HL-60/S4 treated with retinoic acid at 250 ng/mL for 4 days and 3 days (cell line): ENCODE measurements around the gene CD300LG.
"Not testable (repeated sequence)": the region's sequence is repeated elsewhere in the genome, so short reads cannot be mapped to it uniquely, and the experiment has no call there.

Source experiments
- in situ Hi-C: fragments of 300-500 bp; cut with MboI; formaldehyde crosslinking; loops from 2 replicates; pipeline ENCODE4 v1.7.0; 2022; ENCODE audit warnings: low sequenced_read_pairs

The CD300LG gene

DNA sequence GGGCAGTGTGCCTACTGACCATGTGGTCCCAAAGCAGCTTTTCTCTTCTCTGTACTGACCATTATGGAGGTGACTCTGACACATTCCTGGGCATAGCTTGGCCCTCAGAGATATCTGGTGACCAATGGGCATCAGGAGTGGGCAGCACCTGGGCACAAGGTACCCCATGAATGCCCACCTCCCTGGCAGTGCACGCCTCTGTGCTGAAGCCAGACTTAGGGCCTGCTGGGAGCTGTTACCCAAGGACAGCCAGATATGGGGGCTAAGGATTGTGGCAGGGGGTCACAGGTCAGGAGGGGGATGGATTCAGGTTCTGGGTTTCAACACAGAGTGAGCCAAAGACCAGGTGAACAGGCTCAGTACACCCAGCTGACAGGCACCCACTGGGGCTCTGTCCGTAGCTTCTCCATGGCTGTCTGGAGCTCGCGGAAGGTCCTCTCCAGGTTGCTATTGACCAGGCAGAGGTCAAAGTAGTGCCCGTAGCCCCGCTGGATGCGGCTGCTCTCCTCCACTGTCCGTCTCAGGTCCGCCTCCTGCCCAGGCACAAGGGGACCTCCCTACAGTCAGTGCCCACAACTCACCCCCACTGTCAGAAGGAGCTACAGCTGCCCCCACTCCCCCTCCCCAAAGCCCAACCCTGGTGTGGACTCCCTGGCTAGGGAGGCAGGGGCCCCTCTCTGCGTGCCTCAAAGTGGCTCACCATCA is 30.6 kb downstream of the CD300LG start:
- in situ Hi-C loops: no loop called here

DNA sequence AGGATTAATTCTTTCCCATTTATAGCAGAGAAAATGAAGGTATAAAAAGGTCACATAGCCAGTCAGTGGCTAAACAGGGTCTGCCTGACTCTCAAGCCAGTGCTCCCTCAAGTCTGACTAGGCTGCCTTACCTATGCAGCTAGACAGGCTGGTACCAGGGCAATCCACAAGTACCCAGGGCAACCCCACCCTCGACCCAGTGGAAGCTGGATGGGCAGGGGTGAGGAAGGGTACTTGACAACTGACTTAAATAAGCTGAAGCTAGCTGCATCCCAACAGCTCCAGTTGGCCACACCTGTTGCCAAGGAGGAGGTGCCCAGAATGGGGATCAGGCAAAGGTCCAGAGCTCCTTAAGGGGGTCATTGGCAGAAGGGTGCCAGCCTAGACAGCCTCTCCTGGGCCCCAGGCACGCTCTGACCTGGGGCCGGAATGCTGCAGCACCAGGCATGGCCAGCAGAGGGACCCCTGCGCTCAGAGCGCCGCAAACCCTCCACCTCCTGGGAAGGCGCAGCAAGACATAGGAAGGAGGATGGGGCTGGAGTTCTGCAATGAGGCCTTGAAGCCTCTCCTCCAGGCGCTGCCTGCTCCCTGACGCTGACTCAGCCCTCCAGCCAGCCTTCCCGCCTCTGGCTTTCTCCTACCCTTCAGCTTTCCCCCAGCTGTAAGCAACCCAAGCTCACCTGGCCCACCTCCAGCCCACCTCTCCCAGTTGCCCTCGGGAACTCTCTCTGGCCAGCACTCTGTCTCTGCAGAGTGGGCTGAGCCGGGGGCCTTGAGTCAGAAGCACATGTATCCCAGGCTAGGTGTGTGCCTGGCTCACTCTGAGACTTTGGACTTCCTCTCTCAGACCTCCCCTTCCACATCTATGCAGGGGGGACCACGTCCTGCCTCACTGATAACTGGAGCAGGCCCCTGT is 31.5 kb downstream of the CD300LG start:
- in situ Hi-C loops: no loop called here

DNA sequence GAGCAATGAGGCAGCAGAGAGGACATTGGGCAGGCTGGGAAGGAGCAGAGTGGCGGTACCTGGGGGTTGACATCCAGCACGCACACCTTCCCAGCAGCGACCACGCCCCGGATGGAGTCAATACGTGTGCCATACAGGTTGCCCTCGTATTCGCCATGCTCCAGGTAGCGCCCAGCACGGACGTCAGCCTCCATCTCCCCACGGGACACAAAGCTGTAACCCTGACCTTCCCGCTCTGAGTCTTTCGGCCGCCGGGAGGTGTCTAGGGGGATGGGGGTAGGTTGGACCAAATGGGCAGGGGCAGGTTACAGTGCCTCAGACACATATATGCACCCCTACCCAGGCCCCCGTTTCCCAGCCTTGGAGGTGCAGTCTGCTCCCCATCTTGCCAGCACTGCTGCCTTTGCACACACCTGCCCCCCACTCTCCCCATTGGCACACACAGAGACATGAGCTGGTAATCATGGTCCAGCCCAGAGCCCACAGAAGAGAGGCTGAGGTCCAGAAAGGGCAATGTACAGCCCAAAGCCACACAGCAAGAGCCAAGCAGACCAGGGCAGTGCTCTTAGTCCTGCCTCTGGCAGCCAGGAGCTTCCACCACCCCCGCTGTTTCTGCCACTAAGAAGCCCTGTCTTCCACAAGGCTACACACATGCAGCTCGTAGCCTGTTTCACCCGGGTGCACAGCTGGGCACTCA is 32.9 kb downstream of the CD300LG start:
- in situ Hi-C loops: no loop called here

DNA sequence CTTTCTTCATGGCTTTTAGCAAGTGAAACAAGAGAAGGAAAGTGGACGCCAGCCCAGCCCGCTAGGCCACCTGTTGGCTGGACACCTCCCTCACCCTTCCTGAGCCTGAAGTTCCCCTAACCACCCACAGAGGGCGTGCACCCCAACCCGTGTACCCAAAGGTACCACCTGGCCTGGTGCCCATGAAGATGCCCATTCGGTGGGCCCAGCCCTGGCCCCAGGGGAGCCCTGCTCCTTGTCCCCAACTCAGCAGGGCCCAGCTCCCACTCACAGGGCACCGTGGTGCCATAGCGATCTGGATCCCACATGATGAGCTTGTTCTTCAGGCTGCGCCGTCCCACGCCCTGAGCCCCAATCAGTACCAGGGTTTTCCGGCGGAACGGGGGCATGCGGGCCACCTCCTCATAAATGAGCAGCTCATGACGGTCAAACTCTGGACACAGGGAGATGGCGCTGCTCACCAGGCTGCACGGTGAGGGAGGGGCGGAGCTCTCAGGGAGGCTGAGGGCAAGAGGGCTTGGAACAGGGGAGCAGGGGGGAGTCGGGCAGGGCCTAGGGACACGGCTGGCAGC is 33.5 kb downstream of the CD300LG start:
- in situ Hi-C loops: no loop called here

GRCh38 chr17:43881181-43881580 is 34.2 kb downstream of the CD300LG start:
- in situ Hi-C loops: no loop called here

DNA sequence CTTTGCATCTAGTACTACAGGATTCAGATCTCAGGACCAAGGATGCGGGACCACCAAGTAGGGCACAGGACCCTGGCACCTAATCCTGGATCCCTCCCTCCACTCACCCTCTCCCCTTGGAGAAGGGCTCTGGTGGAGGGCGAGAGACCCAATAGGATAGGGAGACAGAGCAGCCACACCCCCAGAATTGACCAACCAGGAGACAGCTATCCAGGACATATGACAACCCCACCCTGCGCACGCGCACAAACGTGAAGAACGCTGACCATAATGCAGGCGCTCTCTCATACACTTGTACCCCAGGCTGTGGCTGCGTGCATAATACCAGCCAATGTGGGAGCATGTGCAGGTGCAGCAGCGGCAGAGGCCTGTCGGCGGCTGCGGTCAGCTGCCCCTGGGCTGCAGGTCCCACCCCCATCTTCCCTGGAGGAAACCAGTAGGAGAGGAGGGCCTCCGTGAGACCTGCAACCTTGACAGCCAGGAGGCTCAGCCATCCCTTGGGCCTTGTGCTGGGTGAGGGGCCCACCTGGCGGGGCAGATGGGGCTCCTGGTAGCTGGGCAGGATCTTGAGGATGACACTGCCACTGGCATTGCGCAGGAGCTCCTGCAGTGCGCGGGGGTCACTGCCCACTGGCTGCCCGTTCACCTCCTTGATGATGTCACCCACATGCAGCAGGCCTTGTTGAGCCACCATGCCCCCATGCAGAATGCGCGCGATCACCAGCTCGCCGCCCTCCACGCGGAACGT is 35.0 kb downstream of the CD300LG start:
- in situ Hi-C loops: no loop called here

DNA sequence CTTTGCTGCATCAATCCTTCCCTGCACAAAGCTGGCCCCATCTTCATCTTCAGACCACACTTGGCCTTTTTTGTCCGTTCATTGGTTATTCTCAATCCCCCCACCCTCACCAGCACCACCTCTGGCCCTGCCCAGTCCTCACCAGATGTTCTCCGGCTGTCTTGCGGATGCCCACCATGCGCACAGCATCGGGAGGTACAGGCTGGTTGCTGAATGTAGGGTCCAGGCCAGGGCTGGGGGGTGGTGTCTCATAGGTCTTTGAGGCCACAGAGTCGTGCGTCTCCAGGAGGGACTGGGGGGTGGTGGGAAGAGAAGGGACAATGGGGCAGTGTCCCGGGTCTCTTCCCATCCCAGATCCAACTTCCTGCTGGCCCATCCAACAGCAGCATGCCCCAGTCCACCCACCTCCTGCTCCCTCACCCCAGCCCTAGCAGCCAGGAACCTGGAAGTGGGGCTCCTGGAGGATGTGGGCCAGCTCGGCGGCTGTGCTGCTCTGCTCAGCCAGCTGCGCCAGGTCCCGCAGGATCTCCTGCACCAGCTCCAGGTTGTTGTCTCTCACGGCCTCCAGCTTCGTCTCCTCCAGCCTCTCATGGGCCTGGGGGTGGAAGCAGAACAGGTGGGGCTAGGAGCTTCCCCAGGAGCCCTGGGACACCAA is 35.9 kb downstream of the CD300LG start:
- in situ Hi-C loops: no loop called here

DNA sequence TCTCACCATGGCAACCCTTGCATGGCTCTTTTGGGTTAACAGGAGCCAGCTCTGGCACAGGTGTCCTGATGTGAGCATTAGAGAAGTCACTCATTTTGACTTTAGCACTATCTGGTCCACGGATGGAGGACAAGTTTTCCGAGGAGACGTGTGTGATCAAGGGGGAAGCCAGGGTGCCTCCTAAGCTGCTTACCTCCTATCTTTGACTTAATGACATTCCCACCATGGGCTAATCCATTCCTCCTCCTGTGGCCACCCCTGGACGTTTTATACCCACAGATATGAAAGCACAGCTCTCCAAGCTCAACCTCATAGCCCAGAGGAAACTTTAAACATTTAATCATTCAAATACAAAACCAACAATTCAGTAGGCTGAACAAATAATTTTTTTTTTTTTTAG is 41.6 kb downstream of the CD300LG start:
- in situ Hi-C loops: no loop called here

DNA sequence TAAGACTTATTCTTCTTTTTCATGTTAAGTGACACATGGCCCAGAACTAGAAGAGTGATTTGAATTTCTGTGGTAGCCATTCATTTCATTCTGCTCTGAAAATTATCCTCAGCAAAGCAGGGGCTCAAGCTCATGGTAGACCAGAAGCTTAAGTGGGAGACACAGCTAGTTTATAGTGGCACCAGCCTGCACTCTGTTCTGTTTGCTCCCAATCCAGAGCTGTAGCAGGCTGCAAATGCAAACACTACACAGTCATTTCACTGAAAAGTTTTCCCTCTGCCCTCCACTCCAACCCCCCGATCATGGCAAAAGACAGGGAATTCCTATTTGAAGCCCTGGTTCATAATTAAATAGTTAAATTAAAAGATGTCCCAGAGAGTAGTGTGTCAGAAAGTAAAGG is 43.3 kb downstream of the CD300LG start:
- in situ Hi-C loops: no loop called here

GRCh38 chr17:43891851-43892646 is 45.1 kb downstream of the CD300LG start:
- in situ Hi-C loops: no loop called here

GRCh38 chr17:43892647-43892952 is 45.6 kb downstream of the CD300LG start:
- in situ Hi-C loops: no loop called here

DNA sequence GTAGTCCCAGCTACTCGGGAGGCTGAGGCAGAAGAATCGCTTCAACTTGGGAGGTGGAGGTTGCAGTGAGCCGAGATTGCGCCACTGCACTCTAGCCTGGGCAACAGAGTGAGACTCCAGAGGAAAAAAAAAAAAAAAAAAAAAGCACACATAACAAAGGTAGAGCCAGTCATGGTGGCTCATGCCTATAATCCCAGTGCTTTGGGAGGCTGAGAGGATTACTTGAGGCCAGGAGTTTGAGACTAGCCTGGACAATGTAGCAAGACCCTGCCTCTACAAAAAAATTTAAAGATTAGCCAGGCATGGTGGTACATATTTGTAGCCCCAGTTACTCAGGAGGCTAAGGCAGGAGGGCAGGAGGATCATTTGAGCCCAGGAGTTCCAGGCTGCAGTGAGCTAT is 47.5 kb downstream of the CD300LG start:
- in situ Hi-C loops: not testable (repeated sequence)

GRCh38 chr17:43897831-43898230 is 50.9 kb downstream of the CD300LG start:
- in situ Hi-C loops: no loop called here

DNA sequence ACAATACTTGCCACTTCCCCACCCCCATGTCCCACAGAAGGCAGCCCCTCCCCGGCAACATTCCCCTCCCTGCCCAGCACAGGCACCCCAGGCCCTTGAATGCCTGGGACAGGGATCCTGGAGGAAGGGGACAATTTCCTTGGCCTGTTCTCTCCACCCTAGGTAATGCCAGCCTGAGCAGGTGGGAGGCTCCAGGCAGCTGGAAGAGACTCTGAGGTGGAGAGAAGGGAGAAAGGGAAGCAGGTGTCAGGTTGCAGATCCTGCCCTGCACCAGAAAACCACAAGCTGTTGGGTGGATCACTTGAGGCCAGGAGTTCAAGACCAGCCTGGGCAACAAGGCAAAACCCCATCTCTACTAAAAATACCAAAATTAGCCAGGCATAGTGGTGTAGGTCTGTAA is 51.5 kb downstream of the CD300LG start:
- in situ Hi-C loops: no loop called here

- in situ Hi-C loops: no loop called here
These were observed 53.3 kb downstream of the CD300LG start for GRCh38 chr17:43900183-43900857.

- in situ Hi-C loops: no loop called here
These were observed 54.1 kb downstream of the CD300LG start for GRCh38 chr17:43900858-43901754.

DNA sequence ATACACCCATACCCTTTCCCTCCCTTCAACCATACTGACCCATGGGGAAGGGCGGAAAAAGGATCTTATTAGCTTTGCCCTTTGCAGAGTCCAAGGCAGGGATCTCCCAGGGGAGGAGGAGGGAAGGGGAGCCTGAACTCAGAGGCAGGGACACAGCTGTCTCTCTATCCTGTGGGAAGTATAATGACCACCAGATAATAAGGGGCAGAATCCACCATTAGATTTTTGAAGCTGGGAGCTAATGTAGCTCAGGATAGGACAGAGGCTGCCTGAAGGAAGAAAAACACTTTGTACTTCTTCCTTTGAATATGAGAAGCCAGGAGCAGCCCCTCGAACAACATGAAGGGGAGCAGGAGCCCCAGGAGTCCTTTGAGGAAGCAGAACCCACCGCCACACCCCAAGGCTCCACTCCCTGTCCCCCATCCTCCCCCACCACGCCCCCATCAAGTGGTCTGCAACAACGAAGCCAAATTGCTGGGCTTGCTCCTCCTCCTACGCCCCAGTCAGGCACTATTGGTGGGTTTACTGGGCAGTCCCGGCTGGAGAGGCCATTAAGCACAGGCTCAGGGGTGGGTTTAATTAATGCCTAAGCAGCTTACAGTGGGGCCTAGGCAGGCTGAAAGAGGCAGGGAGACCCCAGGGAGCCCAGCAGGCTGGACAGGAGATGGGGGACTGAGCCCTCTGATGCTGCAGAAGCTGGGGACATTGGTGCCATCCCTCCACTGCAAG is 55.0 kb downstream of the CD300LG start:
- in situ Hi-C loops: no loop called here
